ENCODE data around the gene CREB3L4. TPM values are rescaled to one million over a fixed set of nuclear protein-coding genes. Genes with fewer than 3 reads are reported as not detected.
A peak's percentile ranks its signal among the peaks of the same experiment; 100 is the strongest.

The CREB3L4 gene
- total and polyA plus RNA-seq, 2 of the 13 experiments (the other 11 are each of a cell fraction or from before 2014, with no cell fraction given) = 9.9 to 18.7 TPM

GRCh38 chr1:153990468-153991150 is 22.9 kb downstream of the CREB3L4 start, which contains the start of gene RPS27 (continued):
- TF ChIP-seq DNMT1 (CRISPR knock-in tag; IDR thresholded peaks at IDR 0.05) (0 out of 2 replicates have a peak, but pooled peaks have one; percentile 80), PAF1 (CRISPR knock-in tag; IDR thresholded peaks at IDR 0.05) (no peak), ZNF773 (CRISPR knock-in tag; IDR thresholded peaks at IDR 0.05; ENCODE audit: borderline replicate concordance) (peak; percentile 65; the same call in 1 of the 2 replicates), TMF1 (CRISPR knock-in tag; IDR thresholded peaks at IDR 0.05; ENCODE audit: low read depth) (no peak), ZNF557 (CRISPR knock-in tag; IDR thresholded peaks at IDR 0.05) (no peak), ZFAT (CRISPR knock-in tag; conservative IDR thresholded peaks at IDR 0.05) (peak; percentile 79; the same call in 1 of the 2 replicates), GZF1 (CRISPR knock-in tag; IDR thresholded peaks at IDR 0.05) (no peak), MLX (CRISPR knock-in tag; IDR thresholded peaks at IDR 0.05) (no peak; the same call in 1 of the 2 replicates), RELA (CRISPR knock-in tag; IDR thresholded peaks at IDR 0.05) (no peak), TBX3 (IDR thresholded peaks at IDR 0.05; ENCODE audit: borderline replicate concordance) (no peak), SOX13 (IDR thresholded peaks at IDR 0.05) (no peak; the same call in 1 of the 2 replicates), SOX13 (CRISPR knock-in tag; conservative IDR thresholded peaks at IDR 0.05 in 1 of 2, IDR thresholded peaks at IDR 0.05 in 1 of 2) (no peak), KDM5A (IDR thresholded peaks at IDR 0.05; ENCODE audit: borderline replicate concordance, low read length) (peak; percentile 66; the same call in 1 of the 2 replicates), ZNF639 (CRISPR knock-in tag; conservative IDR thresholded peaks at IDR 0.05) (no peak; the same call in none of the 2 replicates), KDM1A (CRISPR knock-in tag; IDR thresholded peaks at IDR 0.05) (no peak), ZNF564 (CRISPR knock-in tag; IDR thresholded peaks at IDR 0.05) (no peak), ZNF543 (CRISPR knock-in tag; IDR thresholded peaks at IDR 0.05) (peak; percentile 86), ZFY (CRISPR knock-in tag; IDR thresholded peaks at IDR 0.05) (peak; percentile 92), ZNF660 (CRISPR knock-in tag; IDR thresholded peaks at IDR 0.05; ENCODE audit: borderline replicate concordance, low read depth) (no peak), ZNF160 (CRISPR knock-in tag; IDR thresholded peaks at IDR 0.05) (peak; percentile 42; the same call in 1 of the 2 replicates), YY1 (IDR thresholded peaks at IDR 0.05; ENCODE audit: insufficient read depth, insufficient replicate concordance, low read depth, low read length) (peak; percentile 98), ARNT2 (CRISPR knock-in tag; IDR thresholded peaks at IDR 0.05; ENCODE audit: low read depth) (peak; percentile 78), ZNF790 (CRISPR knock-in tag; IDR thresholded peaks at IDR 0.05; ENCODE audit: borderline replicate concordance) (0 out of 2 replicates have a peak, but pooled peaks have one; percentile 58), PTBP1 (IDR thresholded peaks at IDR 0.05; ENCODE audit: low read depth, low read length, poor library complexity, severe bottlenecking) (no peak), ZNF12 (CRISPR knock-in tag; IDR thresholded peaks at IDR 0.05) (peak; percentile 49; the same call in 1 of the 2 replicates), PRMT3 (CRISPR knock-in tag; IDR thresholded peaks at IDR 0.05; ENCODE audit: borderline replicate concordance, low read depth) (0 out of 2 replicates have a peak, but pooled peaks have one; percentile 27)
- TF ChIP-seq, protein P1, sequence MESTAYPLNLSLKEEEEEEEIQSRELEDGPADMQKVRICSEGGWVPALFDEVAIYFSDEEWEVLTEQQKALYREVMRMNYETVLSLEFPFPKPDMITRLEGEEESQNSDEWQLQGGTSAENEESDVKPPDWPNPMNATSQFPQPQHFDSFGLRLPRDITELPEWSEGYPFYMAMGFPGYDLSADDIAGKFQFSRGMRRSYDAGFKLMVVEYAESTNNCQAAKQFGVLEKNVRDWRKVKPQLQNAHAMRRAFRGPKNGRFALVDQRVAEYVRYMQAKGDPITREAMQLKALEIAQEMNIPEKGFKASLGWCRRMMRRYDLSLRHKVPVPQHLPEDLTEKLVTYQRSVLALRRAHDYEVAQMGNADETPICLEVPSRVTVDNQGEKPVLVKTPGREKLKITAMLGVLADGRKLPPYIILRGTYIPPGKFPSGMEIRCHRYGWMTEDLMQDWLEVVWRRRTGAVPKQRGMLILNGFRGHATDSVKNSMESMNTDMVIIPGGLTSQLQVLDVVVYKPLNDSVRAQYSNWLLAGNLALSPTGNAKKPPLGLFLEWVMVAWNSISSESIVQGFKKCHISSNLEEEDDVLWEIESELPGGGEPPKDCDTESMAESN (CRISPR knock-in tag; conservative IDR thresholded peaks at IDR 0.05) = peak; percentile 74
- TF ChIP-seq, protein P2, sequence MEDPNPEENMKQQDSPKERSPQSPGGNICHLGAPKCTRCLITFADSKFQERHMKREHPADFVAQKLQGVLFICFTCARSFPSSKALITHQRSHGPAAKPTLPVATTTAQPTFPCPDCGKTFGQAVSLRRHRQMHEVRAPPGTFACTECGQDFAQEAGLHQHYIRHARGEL (CRISPR knock-in tag; IDR thresholded peaks at IDR 0.05) = no peak

All from HepG2 (cell line).